GM13977 (cell line): ENCODE data around the gene DGKI.

Experiments
- DNase-seq: peaks from one replicate; pipeline ENCODE4 v3.0.0; 2012; ENCODE audit warnings: low spot score
- in situ Hi-C: fragments of 300-500 bp; cut with MboI; formaldehyde crosslinking; loops from one replicate; pipeline ENCODE4 v1.12.0; 2022; ENCODE audit warnings: low sequenced_read_pairs, low pct_unique_long_range_greater_than_20kb, mixed read lengths, inconsistent platforms; ENCODE audit not compliant: unreplicated experiment
- TF ChIP-seq, protein P1 (sequence below): IDR thresholded peaks from 2 replicates; pipeline ENCODE4 v1.5.1; 2012; ENCODE audit warnings: mild to moderate bottlenecking, control low read depth; ENCODE audit not compliant: insufficient read depth; ENCODE audit errors: extremely low read depth, missing control alignments

DGKI gene

DNA sequence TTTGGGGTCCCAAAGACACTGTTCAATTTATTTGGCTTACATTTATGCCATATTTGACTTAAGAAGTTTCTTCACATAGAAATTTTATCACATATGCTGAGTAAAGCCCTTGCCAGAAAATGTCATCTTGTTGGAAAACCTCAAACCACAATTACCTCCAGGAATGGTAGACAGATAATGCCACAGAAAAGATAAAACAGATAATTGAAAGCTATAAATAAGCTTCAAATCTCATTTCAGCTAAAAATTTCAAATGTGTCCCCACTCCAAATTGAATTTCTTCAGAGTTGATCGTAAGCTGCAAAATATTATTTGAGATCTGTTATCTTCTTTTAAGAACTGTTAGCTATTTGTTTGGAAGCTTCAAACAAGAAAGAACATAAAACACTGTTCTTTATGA, 326.8 kb downstream of the DGKI start:
- in situ Hi-C loops, result no loop called here
- DNase-seq, result no peak
- TF ChIP-seq, protein P1, sequence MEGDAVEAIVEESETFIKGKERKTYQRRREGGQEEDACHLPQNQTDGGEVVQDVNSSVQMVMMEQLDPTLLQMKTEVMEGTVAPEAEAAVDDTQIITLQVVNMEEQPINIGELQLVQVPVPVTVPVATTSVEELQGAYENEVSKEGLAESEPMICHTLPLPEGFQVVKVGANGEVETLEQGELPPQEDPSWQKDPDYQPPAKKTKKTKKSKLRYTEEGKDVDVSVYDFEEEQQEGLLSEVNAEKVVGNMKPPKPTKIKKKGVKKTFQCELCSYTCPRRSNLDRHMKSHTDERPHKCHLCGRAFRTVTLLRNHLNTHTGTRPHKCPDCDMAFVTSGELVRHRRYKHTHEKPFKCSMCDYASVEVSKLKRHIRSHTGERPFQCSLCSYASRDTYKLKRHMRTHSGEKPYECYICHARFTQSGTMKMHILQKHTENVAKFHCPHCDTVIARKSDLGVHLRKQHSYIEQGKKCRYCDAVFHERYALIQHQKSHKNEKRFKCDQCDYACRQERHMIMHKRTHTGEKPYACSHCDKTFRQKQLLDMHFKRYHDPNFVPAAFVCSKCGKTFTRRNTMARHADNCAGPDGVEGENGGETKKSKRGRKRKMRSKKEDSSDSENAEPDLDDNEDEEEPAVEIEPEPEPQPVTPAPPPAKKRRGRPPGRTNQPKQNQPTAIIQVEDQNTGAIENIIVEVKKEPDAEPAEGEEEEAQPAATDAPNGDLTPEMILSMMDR, result no peak

DNA sequence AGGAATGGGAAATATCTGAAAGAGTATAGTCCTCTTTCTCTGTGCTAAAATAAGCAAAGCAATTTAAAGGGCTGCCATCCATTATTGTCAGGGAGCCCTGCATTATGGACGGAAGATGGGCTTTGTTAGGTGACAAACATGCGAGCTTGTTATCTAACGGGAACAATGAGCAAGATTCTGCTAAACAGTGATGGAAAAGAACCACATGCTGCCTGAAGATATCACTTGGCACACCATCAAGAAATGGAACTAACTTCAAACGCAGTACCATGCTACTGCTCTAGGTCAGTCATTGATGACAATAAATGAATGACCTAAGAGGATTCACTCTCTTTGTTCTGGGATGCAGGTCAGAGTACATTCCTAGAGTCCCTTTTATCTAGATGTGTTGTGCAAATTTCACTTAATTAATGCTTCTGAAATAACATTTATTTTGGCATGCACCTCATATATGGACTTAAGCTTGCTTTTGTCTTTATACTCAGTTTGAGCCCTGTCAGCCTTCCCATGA, 327.5 kb downstream of the DGKI start:
- in situ Hi-C loops, result no loop called here
- TF ChIP-seq, protein P1, result no peak
- DNase-seq, result no peak

DNA sequence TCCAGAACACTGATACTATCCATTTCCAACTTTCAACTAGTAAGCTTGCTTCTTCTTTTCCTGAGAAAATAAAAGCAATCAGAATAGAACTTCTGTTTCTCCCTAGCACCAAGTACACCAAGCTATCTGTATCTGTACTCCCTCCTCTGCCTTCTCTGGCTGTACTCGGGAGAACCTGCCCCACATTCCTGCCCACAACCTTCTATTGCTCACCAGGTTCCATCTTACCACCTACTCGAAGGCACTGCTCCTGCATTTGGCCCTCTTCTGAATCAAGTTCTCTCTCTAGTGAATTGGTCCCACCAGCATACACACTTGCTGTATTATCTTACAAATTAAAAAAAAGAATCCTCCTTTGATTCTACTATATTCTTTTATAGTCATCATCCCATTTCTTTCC, 333.7 kb downstream of the DGKI start:
- no peak for DNase-seq

DNA sequence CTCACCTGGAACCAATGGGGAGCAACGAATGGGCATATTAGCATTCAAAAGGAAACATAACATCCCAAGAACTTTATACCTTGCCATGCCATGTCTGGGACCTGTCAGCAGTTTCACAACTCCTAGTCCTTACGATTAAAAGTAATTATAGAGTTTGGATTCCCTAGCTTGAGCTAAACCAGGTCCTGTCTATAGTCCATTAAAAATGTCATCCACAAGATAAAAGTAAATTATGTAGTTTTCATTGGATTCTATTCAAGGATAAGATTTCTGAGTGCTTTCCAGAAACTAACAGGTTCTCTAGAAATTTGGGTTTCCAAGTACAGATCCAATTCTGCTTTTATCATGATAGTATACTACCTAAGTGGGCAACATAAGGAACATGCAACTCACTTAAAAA, 339.7 kb downstream of the DGKI start:
- TF ChIP-seq, protein P1, result no peak
- DNase-seq, result no peak
- in situ Hi-C loops, result no loop called here

More for the DNA sequence above, 333.7 kb downstream of the DGKI start:
- in situ Hi-C loops, result no loop called here
- TF ChIP-seq, protein P1, result no peak

DNA sequence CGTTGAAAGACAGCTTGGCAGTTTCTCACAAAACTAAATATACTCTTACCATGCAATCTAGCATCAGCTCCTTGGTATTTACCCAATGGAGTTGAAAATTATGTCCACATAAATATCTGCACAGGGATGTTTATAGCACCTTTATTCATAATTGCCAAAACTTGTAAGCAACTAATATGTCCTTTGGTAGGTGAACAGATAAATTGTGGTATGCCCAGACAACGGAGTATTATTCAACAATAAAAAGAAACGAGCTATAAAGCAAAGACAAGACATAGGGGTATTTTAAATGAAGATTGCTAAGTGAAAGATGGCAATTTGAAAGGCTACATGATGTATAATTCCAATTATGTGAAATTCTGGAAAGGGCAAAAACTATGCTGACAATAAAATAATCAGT, 340.7 kb downstream of the DGKI start:
- in situ Hi-C loops, result no loop called here
- TF ChIP-seq, protein P1, result no peak
- DNase-seq, result no peak

DNA sequence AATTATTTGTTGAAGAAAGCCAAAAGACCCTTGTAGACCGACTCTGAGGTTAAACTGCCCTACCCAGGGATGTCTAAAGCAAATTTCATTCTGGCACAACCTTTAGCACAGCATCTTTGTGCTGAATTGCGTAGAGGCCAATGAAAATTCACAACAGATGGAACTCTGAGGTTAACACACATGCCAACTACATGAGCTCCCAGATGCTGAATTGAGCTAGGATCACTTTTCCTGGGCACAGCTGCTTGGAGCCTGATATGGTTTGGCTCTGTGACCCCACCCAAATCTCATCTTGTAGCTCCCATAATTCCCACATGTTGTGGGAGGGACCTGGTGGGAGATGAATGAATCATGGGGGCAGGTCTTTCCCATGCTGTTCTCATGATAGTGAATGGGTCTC, 345.2 kb downstream of the DGKI start:
- TF ChIP-seq, protein P1, result no peak
- no peak for DNase-seq
- in situ Hi-C loops, result no loop called here

DNA sequence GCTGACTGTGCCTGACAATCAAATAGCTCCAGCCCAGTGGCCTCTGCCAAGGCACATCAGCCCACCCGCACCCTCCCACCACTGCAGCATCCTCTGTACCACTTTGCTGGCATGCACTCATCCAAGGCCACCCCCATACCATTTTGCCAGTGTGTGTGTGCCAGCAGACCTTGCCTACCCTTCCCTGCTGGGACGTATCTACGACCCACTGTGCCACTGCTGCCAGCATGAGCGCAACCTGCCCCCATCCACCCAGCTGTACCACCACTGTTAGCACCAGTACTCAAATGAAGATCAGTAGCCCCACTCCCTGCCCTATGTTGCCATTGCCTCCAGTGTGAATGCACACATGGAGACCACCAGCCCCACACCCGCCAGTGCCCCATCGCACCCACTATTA, 353.9 kb downstream of the DGKI start:
- in situ Hi-C loops, result no loop called here
- no peak for DNase-seq
- TF ChIP-seq, protein P1, result no peak
